ENCODE measurements around the gene SERTAD4.

Gene SERTAD4

DNA sequence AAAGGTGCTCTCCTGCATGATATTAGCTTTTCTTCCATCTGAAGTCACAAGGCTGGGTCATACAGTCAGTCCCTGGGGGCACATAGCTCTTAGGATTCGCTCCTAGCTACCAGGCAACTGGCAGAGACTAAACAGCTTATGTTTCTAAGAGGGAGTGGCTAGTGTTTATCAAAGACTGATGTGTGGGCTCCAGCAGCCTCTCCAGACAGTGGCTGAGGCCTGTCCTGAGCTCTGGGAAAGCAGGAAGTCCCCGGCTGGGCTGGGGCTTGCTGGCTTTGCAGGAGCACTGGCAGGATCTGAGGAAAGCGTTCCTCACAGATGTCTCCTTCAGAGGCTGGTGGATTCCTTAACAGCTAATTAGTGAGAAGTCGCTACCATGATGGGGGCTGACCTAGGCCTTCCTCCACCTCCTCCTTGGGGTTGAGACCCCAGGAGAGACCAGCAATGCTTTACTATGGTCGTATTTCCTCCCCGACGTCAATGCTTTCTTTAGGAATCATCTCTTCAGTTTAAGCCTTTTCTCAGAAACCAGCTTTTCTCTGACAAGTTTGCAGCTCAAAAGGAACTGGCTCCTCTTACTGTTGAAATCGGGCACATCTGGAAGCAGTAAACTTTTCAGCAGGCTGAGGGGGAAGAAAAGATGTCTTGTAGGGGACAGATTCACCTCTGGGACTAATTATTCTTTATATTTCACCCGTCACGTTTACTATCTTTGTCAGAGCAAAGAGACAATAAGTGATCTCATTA is 62.6 kb downstream of the SERTAD4 start:
- H3K36me3 ChIP-seq (ENCODE audit: control insufficient read depth, low read depth, low read length): no peaks in the 10 kb centered on the region
- no peak overlapping the region for H3K27ac ChIP-seq (ENCODE audit: low read length)

More for the DNA sequence above, 62.6 kb downstream of the SERTAD4 start:
- Histone ChIP-seq H3K9ac (ENCODE audit: low read length) (no peak overlapping the region), H3K4me1 (ENCODE audit: control insufficient read depth, low read depth, low read length) (peaks cover 24% of the 10 kb centered on the region), H3K27me3 (ENCODE audit: control insufficient read depth, insufficient read depth, low read length) (peaks cover 37% of the 10 kb centered on the region), H3K9me3 (ENCODE audit: control insufficient read depth, low read depth, low read length) (no peaks in the 10 kb centered on the region), H3K4me3 (ENCODE audit: low read length) (no peak overlapping the region)

All from iPS-18a (cell line).